ENCODE results near the gene STS.
"Not testable (repeated sequence)": the region's sequence is repeated elsewhere in the genome, so short reads cannot be mapped to it uniquely, and the experiment has no call there.

The STS gene

DNA sequence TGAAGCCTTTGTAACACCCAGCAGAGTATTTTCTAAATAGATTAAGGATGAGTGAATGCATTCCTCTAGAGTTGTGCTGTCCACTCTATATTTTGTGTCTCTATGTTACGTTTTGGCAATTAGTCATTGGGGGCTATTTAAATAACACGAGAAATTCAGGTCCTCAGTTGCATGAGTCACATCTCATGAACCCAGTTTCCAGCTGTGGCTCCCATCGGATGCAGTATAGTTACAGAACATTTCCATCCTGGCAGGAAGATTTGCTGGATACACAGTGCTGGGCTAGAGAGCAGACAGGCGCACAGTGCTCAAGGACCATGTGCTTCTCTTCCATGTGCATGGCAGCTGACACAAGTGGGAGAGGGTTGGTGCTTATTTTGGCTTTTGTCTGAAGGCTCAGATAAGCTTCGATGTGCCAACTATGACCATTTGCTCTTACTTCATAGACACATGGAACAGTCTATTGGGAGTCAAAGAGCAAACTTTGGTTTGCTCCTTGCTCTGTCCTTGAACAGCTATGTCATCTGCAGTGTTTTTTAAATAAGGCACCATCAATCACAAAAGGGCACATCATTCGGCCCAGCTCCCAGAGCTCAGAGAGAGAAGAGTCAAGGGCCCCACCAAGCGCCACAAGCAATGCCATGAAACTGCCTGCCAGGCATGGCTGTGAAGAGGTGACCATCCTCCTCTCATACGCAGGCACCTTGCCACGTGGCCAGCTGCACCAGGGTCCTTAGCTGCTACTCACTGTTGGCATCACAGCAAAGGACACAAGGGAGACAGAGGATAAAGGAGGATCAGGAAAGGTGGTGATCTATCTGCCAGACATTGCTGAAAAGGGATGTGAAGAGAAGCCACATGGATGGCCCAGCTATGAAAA lies 8.1 kb upstream of the STS start:
- DNase-seq = no peak

DNA sequence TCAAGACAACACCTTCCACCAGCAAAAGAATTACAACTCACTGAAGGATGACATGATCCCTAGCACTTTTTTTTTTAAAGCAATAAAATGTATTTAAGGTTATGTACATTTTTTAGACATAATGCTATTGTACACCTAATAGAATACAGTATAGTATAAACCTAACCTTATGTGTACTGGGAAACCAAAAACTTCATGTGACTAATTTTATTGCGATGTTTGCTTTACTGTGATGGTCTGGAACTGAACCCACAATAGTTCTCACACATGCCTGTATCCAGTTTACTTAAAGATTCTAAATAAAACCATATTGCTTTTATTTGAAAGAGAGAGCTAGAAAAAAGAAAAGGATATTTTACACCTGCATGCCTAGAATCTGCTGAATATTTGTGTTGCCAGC lies 4.4 kb upstream of the STS start:
- no peak for DNase-seq

DNA sequence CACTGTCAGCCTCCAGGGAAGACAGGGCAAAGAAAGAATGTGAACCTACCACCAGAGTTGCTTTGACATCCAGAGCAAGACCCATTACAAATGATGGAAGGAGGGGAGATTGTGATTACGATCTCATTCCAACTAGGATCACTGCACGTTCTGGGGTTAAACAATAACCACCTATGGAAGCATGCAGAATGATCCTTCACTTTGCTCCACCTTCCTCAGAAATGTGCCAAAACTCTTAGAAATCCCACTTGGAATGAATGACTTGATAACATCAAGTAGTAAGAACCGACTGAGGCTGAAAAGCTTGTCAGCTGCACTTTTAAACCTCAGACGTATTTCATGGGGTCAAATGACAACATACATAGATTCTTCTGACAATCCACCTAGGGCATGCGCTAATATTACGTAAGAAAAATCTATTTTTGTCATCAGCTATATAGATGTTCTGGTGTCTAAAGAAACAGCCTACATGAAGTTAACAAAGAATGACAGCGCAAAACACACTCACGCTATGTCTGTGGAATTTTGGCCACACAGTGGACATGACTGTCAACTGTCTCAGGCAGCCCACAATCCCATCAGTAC lies 3.5 kb upstream of the STS start:
- DNase-seq = no peak

DNA sequence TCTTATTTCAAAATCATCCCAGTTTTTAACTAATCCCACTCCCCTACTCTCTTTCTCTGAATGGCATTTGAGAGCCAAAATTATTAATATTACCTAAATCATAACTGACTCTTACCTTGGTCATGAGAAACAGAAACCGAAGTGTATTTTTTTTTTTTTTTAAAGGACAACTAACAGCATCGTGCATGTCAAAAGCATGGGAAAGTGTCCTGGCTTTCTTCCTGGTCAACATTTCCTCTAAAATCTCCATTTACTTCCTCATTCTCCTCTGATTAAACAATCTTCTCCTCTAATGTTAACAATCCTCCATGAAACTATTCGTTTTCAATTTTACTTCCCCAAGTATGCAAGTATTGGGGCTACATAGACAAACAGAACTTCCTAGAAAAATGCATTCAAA lies 2.1 kb upstream of the STS start:
- no peak for DNase-seq

DNA sequence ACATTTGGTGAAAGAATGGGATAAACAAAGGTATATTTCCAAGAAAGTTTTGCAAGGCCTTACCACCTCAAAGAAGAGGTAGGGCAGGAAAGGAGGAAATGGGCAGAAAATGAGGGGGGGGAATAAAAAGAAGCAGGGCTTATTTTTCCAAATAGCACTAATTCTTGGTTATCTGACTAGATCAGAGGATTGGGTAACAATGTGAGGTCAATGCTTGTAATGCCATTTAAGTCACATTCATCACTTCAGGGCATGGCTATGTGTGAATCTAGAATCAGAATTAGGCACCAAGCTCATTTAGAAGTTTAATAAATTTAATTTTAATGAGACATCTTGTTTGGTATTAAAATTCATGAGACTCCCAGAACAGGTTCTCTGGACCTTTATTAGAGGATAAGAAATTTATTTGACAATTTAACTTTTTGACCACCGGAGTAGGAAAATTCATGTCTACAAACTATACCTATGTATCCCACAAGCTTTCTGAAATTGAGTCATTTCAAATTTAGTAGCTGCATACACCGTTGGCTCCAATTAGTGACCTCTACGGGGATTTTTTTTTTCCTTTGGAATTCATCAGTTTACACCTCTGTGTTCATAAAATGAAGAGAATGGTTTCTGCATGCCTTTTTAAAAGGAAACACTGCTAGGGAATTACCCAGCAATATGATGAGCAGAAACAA lies 1.4 kb upstream of the STS start:
- DNase-seq = no peak

DNA sequence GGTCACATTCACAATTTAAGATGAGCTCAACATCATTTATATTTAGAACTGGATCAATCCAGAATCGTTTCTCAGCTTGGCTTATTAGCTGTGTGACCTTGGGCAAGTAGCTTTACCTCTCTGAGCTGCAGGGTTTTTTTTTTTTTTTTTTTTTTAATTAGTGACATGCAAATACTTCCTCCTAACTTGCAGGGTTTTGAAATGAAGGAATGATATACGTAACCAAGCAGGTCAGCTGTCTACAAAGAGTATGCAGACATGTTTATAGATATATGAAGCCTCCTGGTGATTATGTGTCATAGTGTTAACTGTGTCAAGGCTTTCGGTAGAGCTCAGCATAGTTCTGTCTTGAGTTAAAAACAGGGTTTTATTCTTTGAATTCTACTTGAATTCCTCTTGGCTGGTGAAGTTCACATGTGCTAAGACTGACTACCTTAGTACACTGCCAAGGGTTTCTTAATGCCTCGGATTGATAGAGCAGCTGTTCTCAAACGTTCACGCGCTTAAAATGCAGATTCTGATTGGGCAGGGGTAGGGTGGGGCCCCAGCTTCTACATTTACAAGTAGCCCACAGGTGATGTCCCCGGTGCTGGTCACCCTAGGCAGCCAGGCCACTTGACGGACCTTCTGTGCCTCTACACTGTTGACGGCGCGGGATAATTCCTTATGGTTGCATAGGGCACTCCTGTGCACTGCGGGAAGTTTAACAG lies 654 bp upstream of the STS start:
- DNase-seq = no peak

DNA sequence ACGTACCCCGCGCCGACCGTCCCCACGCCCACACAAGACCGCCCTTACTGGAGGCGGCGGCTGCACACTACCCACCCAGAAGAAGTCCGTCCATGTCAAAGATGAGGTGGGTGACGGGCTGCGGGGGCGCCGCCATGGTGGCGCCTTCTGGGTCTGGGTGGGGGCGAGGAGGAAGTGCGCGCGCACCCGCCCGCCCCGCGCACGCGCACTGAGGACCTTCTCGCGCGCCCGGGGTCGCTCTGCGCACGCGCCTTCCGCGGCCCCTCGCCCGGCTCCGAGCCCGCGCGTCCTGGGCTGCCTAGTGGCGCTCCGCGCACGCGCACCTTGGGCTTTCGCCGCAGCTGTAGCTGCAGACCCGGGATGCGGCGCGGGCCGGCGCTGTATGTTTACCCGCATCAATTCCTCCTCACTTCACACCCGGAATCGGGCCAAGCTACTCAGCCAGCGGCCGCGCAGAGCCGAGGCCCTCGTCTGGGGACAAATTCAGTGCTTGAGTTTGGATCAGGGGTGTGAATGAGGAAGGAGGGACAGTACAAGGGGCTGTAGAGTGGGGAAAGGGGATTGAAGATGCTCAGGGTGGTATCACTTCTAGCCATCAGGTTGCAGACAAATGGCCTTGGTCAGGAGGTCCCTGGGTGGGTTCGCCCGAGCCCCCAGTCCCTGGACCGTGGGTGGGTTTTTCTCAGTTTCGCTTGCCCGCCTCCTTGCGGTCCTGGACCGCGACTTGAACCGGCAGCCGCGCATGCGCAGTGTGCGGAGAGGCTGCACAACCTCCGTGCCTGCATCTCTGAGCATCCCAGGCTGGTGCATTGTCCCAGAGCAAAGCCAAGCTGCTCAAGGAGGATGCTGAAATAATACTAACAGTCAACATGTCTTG lies 704 bp downstream of the STS start, which contains the start of gene PUDP:
Gene PUDP (minus strand): TSS at position 176 of the 877 bp plus-strand sequence. CDS start 40 bp downstream, at position 136.
- peak; percentile 86 for DNase-seq

DNA sequence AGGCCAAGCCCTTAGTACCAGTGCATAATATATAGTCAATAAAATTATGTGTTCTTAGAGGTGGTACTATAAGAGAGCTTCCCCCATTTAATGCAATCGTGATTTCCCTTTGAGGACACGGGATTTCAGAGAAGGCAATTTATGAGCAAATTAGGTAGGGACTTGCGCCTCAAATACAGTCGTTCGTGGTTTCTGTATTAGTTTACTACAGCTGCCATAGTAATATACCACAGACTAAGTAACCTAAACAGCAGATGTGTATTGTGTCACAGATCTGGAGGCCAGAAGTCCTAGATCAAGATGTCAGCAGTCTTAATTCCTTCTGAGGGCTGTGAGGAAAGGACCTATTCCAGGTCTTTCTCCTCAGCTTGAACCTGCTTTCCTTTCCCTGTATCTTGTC lies 1.9 kb downstream of the STS start:
- DNase-seq = no peak

DNA sequence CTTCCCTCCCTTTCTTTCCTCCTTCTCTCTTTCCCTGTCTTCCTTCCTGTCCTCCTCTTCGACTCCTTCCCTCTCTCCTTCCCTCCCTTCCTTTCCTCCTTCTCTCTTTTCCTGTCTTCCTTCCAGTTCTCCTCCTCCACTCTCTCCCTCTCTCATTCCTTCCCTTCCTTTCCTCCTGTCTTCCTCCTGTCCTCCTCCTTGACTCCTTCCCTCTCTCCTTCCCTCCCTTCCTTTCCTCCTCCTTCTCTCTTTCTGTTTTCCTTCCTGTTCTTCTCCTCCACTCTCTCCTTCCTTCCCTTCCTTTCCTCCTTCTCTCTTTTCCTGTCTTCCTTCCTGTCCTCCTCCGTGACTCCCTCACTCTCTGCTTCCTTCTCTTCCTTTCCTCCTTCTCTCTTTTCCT lies 5.7 kb downstream of the STS start:
- no peak for DNase-seq

DNA sequence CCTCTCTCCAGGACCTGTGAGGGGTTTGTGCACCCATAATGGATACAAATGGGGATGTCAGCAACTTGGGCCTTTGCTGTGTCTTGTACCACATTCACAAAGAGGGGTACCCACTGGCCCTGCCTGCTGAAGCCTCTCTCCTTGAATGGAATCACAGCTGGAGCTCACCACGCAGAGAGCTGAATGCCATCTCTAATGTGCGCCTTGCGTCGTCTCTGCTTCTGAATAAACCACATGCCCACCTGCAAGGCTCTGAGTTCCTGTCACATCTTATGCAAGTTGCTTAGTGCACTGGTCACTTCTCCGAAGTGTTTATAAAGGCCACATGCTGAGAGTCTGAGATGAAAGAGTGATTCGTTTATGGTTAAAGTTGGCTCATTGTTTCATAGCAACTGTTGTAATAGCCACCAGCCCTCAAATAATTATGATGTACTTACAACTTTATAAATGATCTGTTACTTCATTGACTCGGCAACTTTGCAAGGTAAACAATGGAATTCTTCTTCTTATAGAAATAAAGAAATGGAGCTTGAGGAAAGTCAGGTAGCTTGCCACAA lies 6.6 kb downstream of the STS start:
- no peak for DNase-seq

DNA sequence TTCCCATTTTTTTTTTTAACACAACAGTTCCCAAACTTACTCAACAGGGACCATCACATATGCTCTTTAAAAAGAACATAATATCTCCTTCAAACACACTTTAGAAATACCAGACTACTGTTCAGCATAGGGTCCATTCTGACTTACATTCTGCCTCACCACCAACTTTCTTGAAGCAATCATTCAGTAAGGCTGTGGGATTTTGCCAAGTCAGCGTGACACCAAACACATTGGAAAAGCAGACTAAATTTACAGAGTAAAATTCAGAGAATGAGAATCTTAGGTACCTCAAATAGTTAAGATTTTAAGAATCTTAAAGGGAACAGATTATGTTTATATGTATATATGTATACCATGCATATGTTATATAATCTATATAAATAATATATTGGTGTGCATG lies 7.7 kb downstream of the STS start:
- no peak for DNase-seq

DNA sequence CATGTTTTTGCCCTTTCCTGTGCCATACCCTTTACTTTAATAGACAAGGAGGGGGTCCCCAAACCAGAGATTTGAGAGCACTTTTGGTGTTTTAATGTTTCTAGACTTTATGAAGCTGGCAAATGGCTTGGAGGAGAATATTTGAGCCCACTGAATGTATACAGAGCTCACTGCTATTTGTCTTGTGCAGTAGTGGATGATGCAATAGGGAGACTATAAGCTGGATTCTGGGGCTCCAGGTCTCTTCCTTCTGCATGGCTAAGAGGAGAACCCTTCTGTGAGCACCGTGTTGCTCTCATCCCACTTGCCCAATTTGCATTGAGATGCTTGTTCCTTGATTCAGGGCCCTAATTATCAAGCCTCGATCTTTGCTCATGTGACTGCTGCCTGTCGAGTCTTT lies 9.4 kb downstream of the STS start:
- DNase-seq = no peak

DNA sequence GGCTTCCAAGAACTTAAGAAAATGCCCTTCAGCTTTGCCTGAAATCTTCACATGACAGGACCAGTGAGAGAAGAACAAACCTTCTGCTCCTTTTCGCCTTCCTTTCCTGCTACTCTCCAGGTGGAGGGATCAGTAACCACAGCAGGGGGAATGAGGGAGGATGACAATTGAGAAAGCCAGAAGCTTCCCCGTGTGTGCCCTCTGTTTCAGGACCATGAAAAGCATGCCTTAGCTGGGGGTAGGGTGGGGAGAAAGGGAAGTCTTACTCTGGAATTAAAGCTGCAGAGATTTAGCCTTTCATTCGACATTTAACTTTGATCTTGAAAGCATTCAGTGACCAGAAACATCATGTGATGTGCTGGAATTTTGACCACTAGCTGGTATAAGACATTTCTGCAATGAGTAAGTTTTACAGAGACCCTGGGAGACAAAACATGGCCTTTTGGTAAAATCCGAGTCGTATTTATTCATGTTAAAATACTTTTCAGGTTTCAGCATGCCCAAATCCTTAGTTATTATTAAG lies 11.0 kb downstream of the STS start:
- DNase-seq = no peak

DNA sequence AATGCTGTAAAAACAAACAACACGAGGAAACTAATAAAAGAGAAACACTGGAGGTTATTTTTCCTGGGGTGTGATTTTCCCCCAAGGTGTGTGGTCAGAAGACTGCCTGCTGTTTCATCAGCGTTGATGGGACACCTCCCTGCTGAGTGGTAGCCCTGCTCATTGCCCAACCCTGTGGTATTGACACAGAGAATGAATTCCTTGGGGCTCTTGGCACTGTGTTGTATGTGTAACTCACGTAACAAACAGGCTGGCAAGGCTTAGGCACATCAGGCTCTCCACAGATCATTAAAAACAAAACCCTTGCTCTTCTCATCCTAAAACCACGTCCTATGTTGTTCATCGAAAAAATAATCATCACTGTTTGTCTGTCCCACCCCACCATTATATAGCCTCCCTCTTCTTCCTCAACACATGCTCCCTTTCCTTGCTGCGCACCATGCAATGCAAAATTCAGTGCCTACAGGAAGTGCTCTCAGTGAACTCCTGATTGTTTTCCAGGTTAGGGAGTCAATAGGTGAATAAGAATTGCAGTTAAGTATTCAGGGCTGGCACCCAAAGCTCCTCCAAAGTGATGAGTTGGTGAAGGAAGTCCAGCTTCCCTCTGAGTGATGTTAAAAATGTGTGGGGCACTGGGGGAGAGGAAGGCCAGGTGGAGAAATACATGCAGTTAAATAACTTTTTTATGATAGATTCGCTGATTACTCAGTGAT lies 11.8 kb downstream of the STS start:
- no peak for DNase-seq

DNA sequence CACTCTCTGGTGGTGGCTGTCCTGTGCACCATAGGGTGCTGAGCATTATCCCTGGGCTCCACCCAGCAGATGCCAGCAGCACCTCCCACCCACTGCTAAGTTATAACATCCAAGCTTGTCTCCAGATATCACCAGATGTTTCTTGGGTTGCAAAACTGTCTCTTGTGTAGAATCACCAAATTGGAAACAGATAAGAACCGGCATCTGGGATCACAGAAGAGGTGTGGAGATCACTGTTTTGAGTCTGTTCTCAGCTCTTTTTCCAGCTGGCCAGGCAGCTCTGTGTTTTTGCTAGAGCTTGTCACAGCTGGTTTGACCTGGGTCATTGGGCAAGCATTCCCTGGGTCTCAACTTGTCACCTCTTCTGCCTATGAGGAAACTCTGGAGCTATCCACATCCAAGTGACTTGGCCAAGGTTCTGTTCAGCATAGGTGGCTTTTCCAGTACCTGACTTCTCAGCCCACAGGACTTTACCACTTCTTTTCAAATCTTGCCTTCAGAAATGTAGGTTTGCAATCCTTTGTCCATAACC lies 15.7 kb downstream of the STS start:
- no peak for DNase-seq

DNA sequence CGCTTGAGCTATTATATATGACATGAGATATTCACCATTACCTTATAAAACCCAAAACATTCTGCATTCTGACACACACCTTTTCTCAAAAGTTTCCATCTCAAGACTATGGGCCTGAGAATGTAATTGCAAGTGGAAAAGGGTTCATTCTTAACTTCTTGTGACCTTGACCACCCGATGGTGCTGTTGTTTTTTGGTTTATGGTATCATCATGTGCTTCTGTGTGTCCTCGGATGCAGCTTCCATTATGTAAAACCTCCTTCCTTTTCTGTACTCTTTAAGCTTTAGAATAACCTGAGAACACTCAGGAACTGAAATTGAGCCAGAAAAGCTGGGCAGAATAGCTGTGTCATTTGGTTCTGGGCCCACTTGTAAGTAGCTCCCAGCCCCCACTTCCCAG lies 16.7 kb downstream of the STS start:
- no peak for DNase-seq

DNA sequence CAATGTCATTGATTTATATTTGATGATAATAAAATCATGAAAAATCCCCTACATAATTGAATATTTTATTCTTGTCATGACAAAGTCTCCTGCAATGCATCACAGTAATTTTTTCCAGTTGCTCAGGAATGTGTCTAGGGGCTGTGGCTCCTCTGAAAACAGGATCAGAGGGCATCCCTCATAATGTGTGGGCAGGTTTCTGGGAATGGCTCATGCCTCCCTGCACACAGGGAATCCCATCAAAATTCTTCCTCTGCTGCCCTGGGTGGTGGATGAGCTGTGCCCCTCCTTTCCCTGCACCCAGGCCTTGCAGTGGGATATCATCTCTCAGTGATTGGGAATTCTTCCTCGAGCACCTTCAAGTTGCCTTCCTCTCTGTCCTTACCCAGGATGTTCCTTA lies 20.9 kb downstream of the STS start:
- DNase-seq = no peak

DNA sequence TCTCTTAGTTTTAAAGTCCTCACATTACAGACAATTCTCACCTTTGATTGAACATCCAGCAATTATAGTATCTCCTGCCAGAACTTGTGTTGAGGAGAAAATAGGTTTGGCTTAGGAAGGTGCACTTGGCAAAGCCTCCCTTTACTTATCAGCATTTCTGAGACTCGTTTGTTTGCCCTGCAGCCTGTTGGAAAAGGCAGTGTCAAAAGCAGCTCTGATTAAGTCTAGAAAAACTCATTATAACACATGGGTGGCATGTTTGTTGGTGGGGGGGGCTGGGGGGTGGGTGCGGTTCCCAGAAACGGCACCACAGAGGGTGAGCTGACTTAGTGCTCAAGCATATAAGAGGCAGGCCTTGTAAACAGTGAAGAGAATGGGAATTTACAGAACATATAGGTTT lies 22.1 kb downstream of the STS start:
- DNase-seq = no peak

DNA sequence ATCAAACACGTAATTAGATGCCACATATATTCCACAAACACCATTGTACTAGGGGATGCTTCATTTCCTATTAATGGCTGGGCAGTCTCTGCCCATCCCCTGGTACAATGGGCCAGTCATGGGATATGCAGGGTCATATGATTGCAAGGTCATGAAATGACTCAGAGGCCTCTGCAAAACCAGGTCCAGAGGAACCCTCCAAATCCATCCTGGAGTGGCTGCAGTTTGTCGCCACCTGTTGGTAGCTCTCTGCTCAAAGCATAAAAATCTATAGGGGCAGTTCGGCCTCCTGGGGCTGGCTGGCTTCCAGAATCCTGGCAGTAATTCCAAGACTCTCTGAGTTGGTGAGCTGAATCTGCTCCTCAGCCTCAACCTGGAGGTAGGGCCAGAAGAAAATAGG lies 23.4 kb downstream of the STS start:
- DNase-seq = peak; percentile 59

DNA sequence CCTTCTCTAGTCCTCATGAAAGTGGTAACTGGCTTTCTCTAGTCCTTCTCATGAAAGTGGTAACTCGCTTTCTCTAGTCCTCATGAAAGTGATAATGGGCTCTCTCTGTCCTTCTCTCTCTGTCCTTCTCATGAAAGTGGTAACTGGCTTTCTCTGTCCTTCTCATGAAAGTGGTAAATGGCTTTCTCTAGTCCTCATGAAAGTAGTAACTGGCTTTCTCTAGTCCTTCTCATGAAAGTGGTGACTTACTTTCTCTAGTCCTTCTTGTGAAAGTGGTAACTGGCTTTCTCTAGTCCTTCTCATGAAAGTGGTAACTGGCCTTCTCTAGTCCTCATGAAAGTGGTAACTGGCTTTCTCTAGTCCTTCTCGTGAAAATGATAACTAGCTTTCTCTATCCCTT lies 31.3 kb downstream of the STS start:
- DNase-seq = not testable (repeated sequence)

DNA sequence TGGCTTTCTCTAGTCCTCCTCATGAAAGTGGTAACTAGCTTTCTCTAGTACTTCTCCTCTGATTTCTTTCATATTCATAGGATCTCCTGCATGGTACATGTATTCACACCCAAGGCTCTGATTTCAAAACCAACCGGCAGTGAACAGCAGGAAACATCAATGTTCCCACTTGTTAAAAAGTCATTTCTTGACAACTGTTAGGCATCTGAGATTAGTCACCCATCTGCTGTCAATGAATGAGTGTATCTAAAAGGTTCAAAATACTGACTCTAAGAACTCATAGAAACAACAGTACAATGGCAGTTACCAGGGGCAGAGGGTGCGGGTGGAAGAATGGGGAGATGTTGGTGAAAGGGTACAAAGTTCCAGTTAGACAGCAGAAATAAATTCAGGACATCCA lies 31.9 kb downstream of the STS start:
- DNase-seq = no peak
